ENCODE results near the gene KRTAP10-11.
"Not testable (repeated sequence)": the region's sequence is repeated elsewhere in the genome, so short reads cannot be mapped to it uniquely, and the experiment has no call there.

KRTAP10-11 gene

GRCh38 chr21:44670642-44671432 is 24.6 kb downstream of the KRTAP10-11 start:
- DNase-seq: no peak

- DNase-seq: no peak
Measured at GRCh38 chr21:44671911-44672310, 25.7 kb downstream of the KRTAP10-11 start.

- DNase-seq: no peak
Measured at GRCh38 chr21:44677881-44678280, 31.7 kb downstream of the KRTAP10-11 start.

GRCh38 chr21:44681152-44681551 is 34.9 kb downstream of the KRTAP10-11 start:
- no peak for DNase-seq

GRCh38 chr21:44681861-44682579 is 35.8 kb downstream of the KRTAP10-11 start, which contains the start of gene KRTAP12-1:
Gene KRTAP12-1 (minus strand): TSS chr21:44682163. CDS start chr21:44682123, 40 bp downstream.
- peak; percentile 81 for DNase-seq

GRCh38 chr21:44682580-44683151 is 36.5 kb downstream of the KRTAP10-11 start:
- DNase-seq: no peak

- no peak for DNase-seq
Measured at GRCh38 chr21:44684077-44684476, 37.9 kb downstream of the KRTAP10-11 start.

GRCh38 chr21:44684483-44684882 is 38.3 kb downstream of the KRTAP10-11 start:
- DNase-seq: no peak

- not testable (repeated sequence) for DNase-seq
Measured at GRCh38 chr21:44685050-44685449, 38.8 kb downstream of the KRTAP10-11 start.

- no peak for DNase-seq
Measured at GRCh38 chr21:44686000-44686781, 40.0 kb downstream of the KRTAP10-11 start.

GRCh38 chr21:44686843-44687561 is 40.8 kb downstream of the KRTAP10-11 start:
- no peak for DNase-seq

- DNase-seq: peak; percentile 71
Measured at GRCh38 chr21:44687671-44688070, 41.5 kb downstream of the KRTAP10-11 start.

GRCh38 chr21:44689740-44690139 is 43.5 kb downstream of the KRTAP10-11 start:
- DNase-seq: not testable (repeated sequence)

GRCh38 chr21:44691686-44692085 is 45.5 kb downstream of the KRTAP10-11 start:
- DNase-seq: no peak

- no peak for DNase-seq
Measured at GRCh38 chr21:44692798-44693512, 46.7 kb downstream of the KRTAP10-11 start.

GRCh38 chr21:44694776-44695175 is 48.6 kb downstream of the KRTAP10-11 start:
- no peak for DNase-seq

- DNase-seq: no peak
Measured at GRCh38 chr21:44695184-44695583, 49.0 kb downstream of the KRTAP10-11 start.

- no peak for DNase-seq
Measured at GRCh38 chr21:44695641-44696040, 49.4 kb downstream of the KRTAP10-11 start.

GRCh38 chr21:44696572-44696971 is 50.4 kb downstream of the KRTAP10-11 start:
- no peak for DNase-seq

Data from NCI-H1436 treated with DMSO at 0.1 percent for 48 hours (cell line).